ENCODE measurements around the gene CNTNAP2. TPM values are rescaled to one million over a fixed set of nuclear protein-coding genes. Genes with fewer than 3 reads are reported as not detected.

Gene CNTNAP2
- total RNA-seq, 4 donors from 2014 or later, result not detected

GRCh38 chr7:147640821-147641220 lies 1524.2 kb downstream of the CNTNAP2 start:
- intact Hi-C loops (cut with DNase I; ENCODE audit: low total_unique reads) (no loop called here), in situ Hi-C loops (cut with MboI; ENCODE audit: low sequenced_read_pairs in 4 of 4) (no loop called here)
- no peak overlapping the region for H3K27ac ChIP-seq

DNA sequence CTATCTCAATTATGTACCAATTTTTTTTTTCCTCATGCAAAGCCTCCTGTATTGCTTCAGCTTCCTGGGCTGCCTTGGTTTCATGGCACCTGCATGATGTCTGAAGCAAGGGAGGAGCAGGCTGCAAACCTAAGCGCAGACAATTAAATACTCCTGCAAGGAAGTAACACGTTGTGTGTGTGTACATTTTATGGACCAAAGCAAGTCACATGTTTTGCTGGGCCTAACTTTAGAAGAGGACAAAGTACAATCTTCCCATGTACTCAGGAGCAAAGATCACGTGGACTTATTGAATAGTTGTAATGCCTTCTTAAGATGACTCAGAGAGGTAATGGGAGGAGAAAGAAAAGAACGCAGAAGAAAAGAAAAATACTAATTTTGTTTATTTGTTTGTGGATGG lies 1530.0 kb downstream of the CNTNAP2 start:
- DNase-seq (no peak), ATAC-seq (no peak)
- TF ChIP-seq POLR2A (IDR thresholded peaks at IDR 0.05), result no peak
- TF ChIP-seq CTCF (IDR thresholded peaks at IDR 0.05 in 4 of 5, conservative IDR thresholded peaks at IDR 0.05 in 1 of 5), result no peak
- intact Hi-C loops (cut with DNase I; ENCODE audit: low total_unique reads), result no loop called here
- H3K4me1 ChIP-seq, result no peaks in the 10 kb centered on the region
- H3K9me3 ChIP-seq, result no peaks in the 10 kb centered on the region
- no peaks in the 10 kb centered on the region for H3K27me3 ChIP-seq
- H3K4me3 ChIP-seq, result no peak overlapping the region
- no peaks in the 10 kb centered on the region for H3K36me3 ChIP-seq
- in situ Hi-C loops (cut with MboI; ENCODE audit: low sequenced_read_pairs in 4 of 4), result no loop called here
- no peak overlapping the region for H3K27ac ChIP-seq

More at GRCh38 chr7:147640821-147641220, 1524.2 kb downstream of the CNTNAP2 start:
- Histone ChIP-seq H3K9me3 (no peaks in the 10 kb centered on the region), H3K4me3 (no peak overlapping the region), H3K27me3 (no peaks in the 10 kb centered on the region), H3K36me3 (no peaks in the 10 kb centered on the region), H3K4me1 (no peaks in the 10 kb centered on the region)
- TF ChIP-seq POLR2A (IDR thresholded peaks at IDR 0.05), result no peak
- no peak for TF ChIP-seq CTCF (IDR thresholded peaks at IDR 0.05 in 4 of 5, conservative IDR thresholded peaks at IDR 0.05 in 1 of 5)
- ATAC-seq, result no peak
- DNase-seq, result no peak

- no peak overlapping the region for H3K27ac ChIP-seq
- intact Hi-C loops (cut with DNase I; ENCODE audit: low total_unique reads), result no loop called here
- TF ChIP-seq CTCF (IDR thresholded peaks at IDR 0.05 in 4 of 5, conservative IDR thresholded peaks at IDR 0.05 in 1 of 5), result no peak
- TF ChIP-seq POLR2A (IDR thresholded peaks at IDR 0.05), result no peak
- no peaks in the 10 kb centered on the region for H3K4me1 ChIP-seq
- in situ Hi-C loops (cut with MboI; ENCODE audit: low sequenced_read_pairs in 4 of 4), result no loop called here
- H3K9me3 ChIP-seq, result no peaks in the 10 kb centered on the region
- H3K36me3 ChIP-seq, result no peaks in the 10 kb centered on the region
- no peak for DNase-seq
- no peak for ATAC-seq
- H3K27me3 ChIP-seq, result no peaks in the 10 kb centered on the region
- H3K4me3 ChIP-seq, result no peak overlapping the region
Measured at GRCh38 chr7:147650991-147651390, 1534.4 kb downstream of the CNTNAP2 start.

- intact Hi-C loops (cut with DNase I; ENCODE audit: low total_unique reads), result no loop called here
- ATAC-seq (no peak), DNase-seq (no peak)
- Histone ChIP-seq H3K4me3 (no peak overlapping the region), H3K36me3 (no peaks in the 10 kb centered on the region), H3K27me3 (no peaks in the 10 kb centered on the region), H3K4me1 (no peaks in the 10 kb centered on the region), H3K27ac (no peak overlapping the region), H3K9me3 (no peaks in the 10 kb centered on the region)
- no peak for TF ChIP-seq CTCF (IDR thresholded peaks at IDR 0.05 in 4 of 5, conservative IDR thresholded peaks at IDR 0.05 in 1 of 5)
- no peak for TF ChIP-seq POLR2A (IDR thresholded peaks at IDR 0.05)
- in situ Hi-C loops (cut with MboI; ENCODE audit: low sequenced_read_pairs in 4 of 4), result no loop called here
Measured at GRCh38 chr7:147651601-147652000, 1535.0 kb downstream of the CNTNAP2 start.

- intact Hi-C loops (cut with DNase I; ENCODE audit: low total_unique reads), result no loop called here
- Histone ChIP-seq H3K27ac (no peak overlapping the region), H3K36me3 (no peaks in the 10 kb centered on the region), H3K27me3 (no peaks in the 10 kb centered on the region), H3K9me3 (no peaks in the 10 kb centered on the region), H3K4me3 (no peak overlapping the region), H3K4me1 (no peaks in the 10 kb centered on the region)
- no peak for ATAC-seq
- in situ Hi-C loops (cut with MboI; ENCODE audit: low sequenced_read_pairs in 4 of 4), result no loop called here
- no peak for TF ChIP-seq POLR2A (IDR thresholded peaks at IDR 0.05)
- no peak for TF ChIP-seq CTCF (IDR thresholded peaks at IDR 0.05 in 4 of 5, conservative IDR thresholded peaks at IDR 0.05 in 1 of 5)
- DNase-seq, result no peak
Measured at GRCh38 chr7:147653456-147653855, 1536.9 kb downstream of the CNTNAP2 start.

Data from gastrocnemius medialis (tissue), 4 donors.